Measurements from ENCODE around the gene CIB1. TPM values are rescaled to one million over a fixed set of nuclear protein-coding genes. Genes with fewer than 3 reads are reported as not detected.
"Not testable (repeated sequence)": the region's sequence is repeated elsewhere in the genome, so short reads cannot be mapped to it uniquely, and the experiment has no call there.

Gene CIB1
- total RNA-seq, 1 experiment from 2014 or later, result 39.3 TPM

DNA sequence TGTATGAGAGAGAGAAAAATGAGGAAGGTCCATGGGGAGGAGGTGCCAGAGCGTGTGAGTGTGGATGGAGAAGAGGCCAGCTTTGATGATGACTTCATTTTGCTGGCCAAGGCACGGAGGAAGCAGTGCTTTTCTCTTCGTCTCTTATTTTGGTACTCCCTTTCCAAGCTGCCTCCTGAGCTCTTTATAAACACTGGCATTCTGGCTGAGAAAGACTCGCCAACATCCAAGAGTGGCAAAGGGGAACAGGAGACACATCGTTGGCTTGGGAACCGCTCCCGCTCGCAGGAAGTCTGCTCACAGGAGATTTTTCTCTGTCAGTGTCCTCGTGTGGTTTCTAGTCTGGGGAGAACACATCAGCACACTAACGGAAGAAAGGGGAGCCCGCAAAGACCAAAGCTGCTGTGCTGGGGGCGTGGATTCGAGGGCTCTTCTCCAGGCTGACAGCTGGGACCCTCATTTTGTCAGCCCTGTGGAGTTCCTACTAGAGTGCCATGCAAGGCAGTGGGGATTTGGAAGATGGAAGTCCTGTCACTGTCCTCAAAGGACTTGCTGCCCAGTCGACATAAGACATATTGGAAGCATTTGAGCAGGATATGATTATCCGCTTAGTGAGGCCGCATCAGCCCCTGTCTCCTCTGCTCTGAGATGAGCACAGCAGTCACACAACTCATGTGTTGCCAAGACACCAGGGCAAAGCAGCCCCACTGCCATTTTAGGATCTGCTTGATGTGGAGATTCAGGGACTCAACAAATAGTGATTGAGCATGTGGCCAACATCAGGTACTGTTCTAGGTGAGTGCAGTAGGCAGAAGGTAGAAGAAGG lies 40.6 kb downstream of the CIB1 start:
- DNase-seq (ENCODE audit: low read depth), result no peak

DNA sequence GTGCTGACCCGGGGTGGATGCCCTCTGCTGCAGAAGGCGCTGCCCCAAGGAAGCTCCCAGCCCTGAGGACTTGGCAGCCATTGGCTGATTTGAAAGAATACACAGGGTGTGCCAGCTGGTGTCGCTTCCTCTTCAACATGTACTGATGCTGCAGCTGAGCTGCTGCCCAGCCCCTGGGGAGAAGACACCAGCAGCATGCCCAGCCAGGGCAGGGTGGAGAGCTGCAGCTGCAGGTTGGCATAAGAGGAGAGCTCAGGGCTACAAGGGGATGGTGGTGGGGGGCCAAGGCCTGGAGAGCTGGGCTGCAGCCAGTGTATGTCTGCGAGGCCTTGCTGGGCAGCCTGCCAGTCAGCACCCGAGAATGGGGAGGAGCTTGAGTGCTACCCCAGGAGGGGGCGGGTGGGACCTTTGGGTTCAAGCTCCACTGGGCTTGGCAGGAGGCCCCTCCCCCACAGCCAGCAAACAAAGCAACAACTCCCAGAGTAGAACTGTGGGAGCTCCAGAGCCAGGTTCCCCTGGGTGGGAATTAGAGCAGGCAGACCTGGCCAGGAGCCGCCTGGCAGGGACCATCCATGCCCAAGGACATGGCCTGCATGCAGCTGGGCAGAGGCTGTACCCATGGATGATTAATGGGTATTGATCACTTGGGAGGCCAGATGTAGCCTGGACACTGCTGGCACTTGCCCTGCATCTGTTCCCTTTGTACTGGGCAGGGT lies 41.8 kb downstream of the CIB1 start:
- DNase-seq (ENCODE audit: low read depth), result peak; percentile 60

DNA sequence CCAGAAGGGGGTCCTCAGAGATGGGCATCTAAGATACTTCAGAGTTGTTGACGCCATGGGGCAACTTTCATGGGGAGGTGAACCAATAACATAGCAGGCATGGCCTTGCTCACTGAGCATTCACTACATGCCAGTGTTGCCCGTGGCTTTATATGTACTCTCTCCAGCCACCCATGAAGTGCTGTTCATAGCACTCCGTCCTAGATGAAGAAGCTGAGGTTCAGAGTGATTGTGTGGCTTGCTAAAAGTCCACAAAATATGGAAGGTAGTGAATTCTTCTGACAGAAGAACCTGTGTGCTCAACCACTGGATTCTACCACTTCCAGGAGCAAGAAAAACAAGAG lies 42.4 kb downstream of the CIB1 start:
- no peak for DNase-seq (ENCODE audit: low read depth)

DNA sequence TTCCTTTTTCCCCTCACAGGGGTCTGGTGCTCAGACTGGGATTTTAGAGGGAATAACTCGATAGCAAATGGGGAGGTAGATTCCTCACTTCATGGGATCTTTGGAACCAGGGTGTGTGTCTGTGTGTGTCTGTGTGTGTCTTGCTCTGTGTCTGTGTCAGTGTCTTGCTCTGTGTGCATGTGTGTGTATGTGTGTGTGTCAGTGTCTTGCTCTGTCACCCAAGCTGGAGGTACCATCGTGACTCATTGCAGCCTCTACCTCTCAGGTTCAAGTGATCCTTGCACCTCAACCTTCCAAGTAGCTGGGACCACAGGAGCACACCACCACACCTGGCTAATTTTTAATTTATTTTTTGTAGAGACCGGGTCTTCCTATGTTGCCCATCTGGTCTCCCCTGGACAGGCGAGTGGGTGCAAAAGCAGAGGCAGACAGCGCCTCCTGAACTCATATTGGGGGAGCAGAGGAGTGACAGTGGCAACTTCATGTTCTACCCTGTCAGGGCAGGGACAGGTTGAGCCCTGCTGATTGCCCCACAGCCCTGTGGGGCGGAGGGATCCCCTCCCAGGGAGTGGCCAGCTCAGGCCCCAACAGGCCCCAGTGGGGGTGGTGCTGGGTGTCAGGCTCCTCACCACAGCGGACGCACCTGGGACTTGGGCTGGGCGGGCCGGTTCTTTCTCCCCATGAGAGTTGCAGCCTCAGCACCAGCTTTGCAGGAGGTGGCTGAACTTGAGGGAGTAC lies 43.0 kb downstream of the CIB1 start:
- DNase-seq (ENCODE audit: low read depth), result no peak

DNA sequence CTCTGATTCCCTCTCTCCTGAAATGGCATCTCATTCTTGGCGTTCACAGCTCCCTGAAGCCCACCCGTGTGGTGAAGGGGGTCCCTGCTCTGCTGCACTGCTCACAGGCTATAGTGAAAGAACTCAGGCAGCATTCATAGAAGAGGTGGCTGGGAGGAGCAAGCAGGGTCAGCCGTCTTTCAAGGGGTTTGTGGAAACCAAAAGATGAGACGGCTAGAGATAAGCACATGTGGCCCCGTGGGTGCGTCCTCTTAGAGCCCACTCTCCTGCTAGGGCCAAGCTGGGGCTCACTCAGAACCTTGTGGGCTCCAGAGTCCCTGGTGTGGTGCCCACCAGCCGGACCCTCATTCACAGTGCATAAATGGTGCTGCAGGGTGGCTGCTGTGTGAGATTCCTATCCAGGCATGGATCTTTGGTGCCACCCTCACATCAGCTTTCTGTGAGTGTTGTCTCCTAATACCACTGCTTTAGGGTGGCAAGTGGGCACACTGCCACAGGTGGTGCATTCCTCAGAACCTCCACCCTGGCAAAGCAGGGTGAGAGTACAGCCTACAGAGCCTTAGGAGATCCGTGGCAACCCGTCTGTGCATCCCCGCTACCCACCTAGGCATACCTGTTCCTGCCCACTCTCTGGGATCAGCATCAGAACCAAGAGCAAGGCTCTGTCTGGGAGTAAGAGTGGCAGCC lies 43.8 kb downstream of the CIB1 start:
- no peak for DNase-seq (ENCODE audit: low read depth)

DNA sequence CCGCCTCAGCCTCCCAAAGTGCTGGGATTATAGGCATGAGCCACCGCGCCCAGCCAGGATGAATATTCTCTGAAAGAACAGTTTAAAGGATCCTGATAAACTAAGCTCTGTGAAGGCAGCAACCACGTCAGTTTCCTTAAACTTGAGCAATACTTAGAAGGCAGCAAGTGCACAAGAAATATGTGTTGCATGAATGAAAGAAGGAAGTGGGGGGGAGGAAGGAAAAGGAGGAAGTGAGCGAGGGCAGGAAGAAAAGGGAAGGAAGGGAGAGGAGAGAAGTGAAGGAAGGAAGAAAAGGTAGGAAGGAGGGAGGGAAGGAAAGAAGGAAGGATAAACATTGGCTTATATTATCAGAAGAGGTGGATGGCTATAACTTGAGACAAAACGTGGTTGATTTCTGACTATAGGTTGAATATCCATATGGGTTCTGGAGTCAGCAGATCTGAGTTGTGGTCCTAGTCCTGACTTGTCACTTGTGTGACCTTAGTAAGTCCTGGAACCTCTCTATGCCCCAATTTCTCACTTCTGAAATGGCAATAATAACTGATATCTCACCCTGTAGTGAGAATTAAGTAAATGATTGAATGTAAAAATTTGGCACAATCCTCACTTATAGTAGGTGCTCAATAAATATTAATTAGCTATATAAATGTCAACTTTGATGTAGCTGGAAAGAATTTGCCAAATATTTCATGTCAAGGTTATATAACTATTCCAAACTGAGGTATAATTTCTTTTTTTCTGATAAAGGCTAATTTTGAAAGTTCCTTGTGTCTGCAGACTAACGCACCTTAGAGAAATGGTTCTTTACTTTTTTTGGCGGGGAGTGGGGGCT lies 44.6 kb downstream of the CIB1 start:
- DNase-seq (ENCODE audit: low read depth), result no peak

DNA sequence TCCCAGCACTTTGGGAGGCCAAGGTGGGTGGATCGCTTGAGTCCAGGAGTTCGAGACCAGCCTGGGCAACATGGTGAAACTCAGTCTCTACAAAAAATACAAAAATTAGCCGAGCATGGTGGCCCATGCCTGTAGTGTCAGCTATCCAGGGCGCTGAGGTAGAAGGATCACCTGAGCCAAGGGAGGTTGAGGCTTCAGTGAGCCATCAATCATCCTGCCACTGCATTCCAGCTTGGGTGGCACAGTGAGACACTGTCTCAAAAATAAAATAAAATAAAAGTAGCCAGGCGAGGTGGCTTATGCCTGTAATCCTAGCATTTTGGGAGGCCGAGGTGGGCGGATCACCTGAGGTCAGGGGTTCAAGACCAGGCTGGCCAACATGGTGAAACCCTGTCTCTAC lies 45.7 kb downstream of the CIB1 start:
- DNase-seq (ENCODE audit: low read depth), result not testable (repeated sequence)

DNA sequence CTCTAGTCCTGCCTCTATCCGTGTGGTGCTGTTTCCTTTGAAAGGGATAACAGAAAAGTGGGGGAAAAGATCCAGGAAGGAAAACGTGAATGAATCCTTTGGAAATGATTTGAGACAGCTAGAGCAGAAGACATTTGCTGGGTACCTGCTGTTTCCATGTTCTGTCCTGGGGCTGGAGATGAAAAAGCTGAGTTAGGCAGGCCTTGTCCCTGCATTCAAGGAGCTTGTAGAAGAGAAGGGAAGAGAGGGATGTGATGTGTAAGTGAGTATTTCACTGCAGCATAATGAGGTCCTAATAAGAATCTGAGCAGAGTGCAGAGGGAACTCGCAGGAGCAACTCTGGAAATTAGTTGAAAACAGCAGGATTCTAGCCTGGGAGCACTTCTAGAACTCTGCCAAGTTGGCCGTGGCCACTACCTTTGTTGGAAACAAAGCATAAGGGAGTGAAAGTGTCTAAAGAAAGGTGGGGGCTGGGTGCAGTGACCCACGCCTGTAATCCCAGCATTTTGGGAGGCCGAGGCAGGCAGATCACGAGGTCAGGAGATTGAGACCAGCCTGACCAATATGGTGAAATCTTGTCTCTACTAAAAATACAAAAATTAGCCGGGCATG lies 46.4 kb downstream of the CIB1 start:
- DNase-seq (ENCODE audit: low read depth), result no peak

DNA sequence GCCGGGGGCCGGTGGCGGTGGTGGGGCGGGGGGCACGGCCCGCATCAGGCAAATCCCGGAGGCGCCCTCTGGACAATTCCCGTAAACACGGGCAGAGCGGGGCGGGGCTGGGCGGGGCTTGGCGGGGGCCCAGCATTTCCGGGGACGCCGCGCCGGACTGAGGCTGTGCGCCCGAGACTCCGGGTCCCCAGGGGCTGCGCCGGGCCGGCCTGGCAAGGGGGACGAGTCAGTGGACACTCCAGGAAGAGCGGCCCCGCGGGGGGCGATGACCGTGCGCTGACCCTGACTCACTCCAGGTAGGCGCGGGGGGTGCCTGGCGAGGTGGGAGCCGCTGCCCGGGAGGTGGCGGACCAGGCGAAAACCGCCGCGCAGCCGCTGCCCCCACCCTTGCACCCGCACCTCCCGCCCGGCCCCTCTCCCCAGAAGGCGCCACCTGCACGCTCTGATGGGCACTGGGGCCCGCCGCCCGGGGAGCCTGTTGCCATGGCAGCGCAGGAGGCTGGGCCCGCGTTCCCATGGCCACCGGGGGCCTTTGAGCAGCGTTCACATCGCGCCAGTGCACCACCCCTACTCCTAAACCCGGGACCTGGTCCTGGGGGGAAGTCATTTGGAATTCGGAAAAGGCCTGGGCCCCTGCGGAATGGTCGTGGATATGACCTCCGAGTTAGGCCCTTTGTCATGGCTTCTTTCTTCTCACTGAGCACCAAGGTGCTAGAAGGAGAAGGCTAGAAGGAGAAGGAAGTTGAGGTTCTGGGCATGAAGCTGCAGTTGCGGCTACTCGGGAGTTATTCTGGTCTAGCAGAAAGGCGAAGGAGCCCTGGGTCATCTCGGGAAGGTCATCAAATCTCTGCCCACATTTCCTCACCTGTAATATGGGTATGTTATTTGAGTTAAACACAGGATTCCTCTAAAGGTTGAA lies 48.7 kb downstream of the CIB1 start:
- DNase-seq (ENCODE audit: low read depth), result peak; percentile 56

DNA sequence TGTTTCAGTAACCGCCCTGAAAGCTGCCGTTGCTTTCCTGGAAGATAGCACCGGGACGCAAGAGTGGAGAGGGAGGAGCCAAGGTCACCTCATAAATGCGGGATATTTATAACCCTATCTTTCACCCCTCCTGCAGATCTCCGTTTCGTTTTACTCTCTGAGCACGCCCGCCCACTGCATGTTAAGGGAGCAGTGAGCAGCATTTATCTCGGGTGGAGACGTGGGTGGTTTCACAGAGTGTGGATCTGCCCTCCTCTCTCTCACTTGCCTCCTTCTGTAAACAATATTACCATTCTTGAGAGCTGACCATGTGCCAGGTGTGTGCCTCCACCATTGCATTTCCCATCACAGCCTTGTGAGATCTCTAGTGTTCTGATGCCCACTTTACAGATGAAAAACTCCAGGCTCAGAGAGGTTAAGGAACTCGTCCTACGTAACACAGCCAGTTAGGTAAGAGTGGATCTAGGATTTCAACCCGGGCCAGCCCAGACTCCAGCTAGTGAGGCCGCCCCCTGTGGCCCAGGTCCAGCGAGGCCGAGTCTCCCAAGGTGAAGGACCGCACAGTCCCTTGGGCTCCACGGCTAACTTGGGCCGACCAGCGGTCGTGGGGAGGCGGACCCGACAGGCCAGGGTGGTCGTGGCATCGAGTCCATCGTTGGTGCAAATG lies 49.5 kb downstream of the CIB1 start:
- DNase-seq (ENCODE audit: low read depth), result peak; percentile 61

DNA sequence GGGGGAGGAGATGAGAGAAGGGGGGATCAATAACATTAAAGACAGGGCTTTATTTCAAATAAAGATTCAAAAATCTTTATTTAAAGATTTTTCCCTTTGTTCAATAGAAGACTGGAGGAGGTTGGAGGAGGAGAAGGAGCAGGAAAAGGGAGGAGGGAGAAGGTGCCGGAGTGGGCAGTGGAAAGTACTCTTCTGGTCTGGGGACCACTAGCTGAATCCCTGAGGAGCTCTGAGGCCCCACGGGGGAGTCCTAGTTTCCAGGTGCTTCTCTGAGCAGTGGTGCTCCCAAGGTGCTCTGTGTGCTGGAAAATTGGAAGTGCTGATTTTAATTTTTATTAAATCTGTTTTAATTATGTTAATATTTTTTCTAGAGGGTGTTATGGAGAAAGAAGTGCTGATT lies 52.0 kb downstream of the CIB1 start:
- DNase-seq (ENCODE audit: low read depth), result no peak

Other genes with a start within 250 kb of the CIB1 start
- gene ZNF710, start 232.6 kb downstream of the CIB1 start, total RNA-seq (2014; rRNA removed; shearing (Covaris generic)), result 4.5 and 12.3 TPM in 2 replicates
- gene IDH2, start 131.5 kb downstream of the CIB1 start, total RNA-seq (2014; rRNA removed; shearing (Covaris generic)), result 56.1 and 68.8 TPM in 2 replicates
- 16.2 and 31.4 TPM in 2 replicates for gene SEMA4B, start 32.6 kb downstream of the CIB1 start, total RNA-seq (2014; rRNA removed; shearing (Covaris generic))
- gene GDPGP1, start 268 bp upstream of the CIB1 start, total RNA-seq (2014; rRNA removed; shearing (Covaris generic)), result 4.2 TPM in 2 replicates
- gene TTLL13, start 15.6 kb upstream of the CIB1 start, total RNA-seq (2014; rRNA removed; shearing (Covaris generic)), result 0.06 TPM in 1 of 2 replicates, not detected in the other
- 129 and 135 TPM in 2 replicates for gene NGRN, start 31.7 kb upstream of the CIB1 start, total RNA-seq (2014; rRNA removed; shearing (Covaris generic))
- 0.45 and 1.5 TPM in 2 replicates for gene ZNF774, start 118.3 kb upstream of the CIB1 start, total RNA-seq (2014; rRNA removed; shearing (Covaris generic))
- 98.5 and 143 TPM in 2 replicates for gene IQGAP1, start 154.3 kb upstream of the CIB1 start, total RNA-seq (2014; rRNA removed; shearing (Covaris generic))